Astrocyte of the spinal cord (primary cell): ENCODE measurements around the gene PRODH2.

Source experiments
- DNase-seq: peaks from one replicate; pipeline ENCODE4 v3.0.0; 2011; ENCODE audit warnings: low read depth, low spot score
- H3K4me3 ChIP-seq: 2 replicates; pipeline ENCODE4 v1.5.1; 2011; ENCODE audit warnings: low read depth, mild to moderate bottlenecking, low read length, moderate library complexity
- CTCF ChIP-seq: IDR thresholded peaks from 2 replicates; pipeline ENCODE4 v1.5.1; 2012; ENCODE audit warnings: low read depth, mild to moderate bottlenecking, low read length, inconsistent platforms
- in situ Hi-C: cut with HindIII; loops from 2 replicates; pipeline ENCODE4 v1.10.0; 2017; ENCODE audit warnings: low sequenced_read_pairs

PRODH2 gene

GRCh38 chr19:35786299-35787160, 26.1 kb downstream of the PRODH2 start:
- no peak overlapping the region for H3K4me3 ChIP-seq
- no peak for TF ChIP-seq CTCF
- in situ Hi-C loops = no loop called here
- DNase-seq = no peak

GRCh38 chr19:35785339-35785627, 27.4 kb downstream of the PRODH2 start:
- no peak for TF ChIP-seq CTCF
- in situ Hi-C loops = no loop called here
- no peak for DNase-seq
- H3K4me3 ChIP-seq = no peak overlapping the region

- DNase-seq = no peak
- no peak overlapping the region for H3K4me3 ChIP-seq
- in situ Hi-C loops = no loop called here
- no peak for TF ChIP-seq CTCF
These were observed 27.9 kb downstream of the PRODH2 start for GRCh38 chr19:35784503-35785338.

- no peak for TF ChIP-seq CTCF
- DNase-seq = no peak
- in situ Hi-C loops = no loop called here
- no peak overlapping the region for H3K4me3 ChIP-seq
These were observed 28.9 kb downstream of the PRODH2 start for GRCh38 chr19:35783469-35784434.

- TF ChIP-seq CTCF = no peak
- DNase-seq = no peak
- no peak overlapping the region for H3K4me3 ChIP-seq
- in situ Hi-C loops = no loop called here
These were observed 30.1 kb downstream of the PRODH2 start for GRCh38 chr19:35782589-35782988.

- DNase-seq = no peak
- no peak for TF ChIP-seq CTCF
- no peak overlapping the region for H3K4me3 ChIP-seq
- in situ Hi-C loops = no loop called here
These were observed 31.0 kb downstream of the PRODH2 start for GRCh38 chr19:35781650-35782049.
